Karpas-422 (cell line): ENCODE measurements around the gene MICU2. TPM values are rescaled to one million over a fixed set of nuclear protein-coding genes. Genes with fewer than 3 reads are reported as not detected.
"Not testable (repeated sequence)": the region's sequence is repeated elsewhere in the genome, so short reads cannot be mapped to it uniquely, and the experiment has no call there.

ENCODE experiments used
- DNase-seq: peaks from one replicate; pipeline ENCODE4 v3.0.0-alpha.2; 2015
- H2AFZ ChIP-seq: fragments of 200-600 bp; sonication (generic); 2 replicates; pipeline ENCODE4 v1.6.1; 2014; ENCODE audit warnings: antibody characterized with exemption, low read length, mixed read lengths
- H3K27ac ChIP-seq: fragments of 200-600 bp; sonication (generic); 2 replicates; pipeline ENCODE4 v1.5.1; 2014; ENCODE audit warnings: mild to moderate bottlenecking, low read length, moderate library complexity
- H3K27me3 ChIP-seq: fragments of 200-600 bp; sonication (generic); 2 replicates; pipeline ENCODE4 v1.6.1; 2014; ENCODE audit warnings: low read length, mixed read lengths
- H3K36me3 ChIP-seq: fragments of 200-600 bp; sonication (generic); 2 replicates; pipeline ENCODE4 v1.6.1; 2014; ENCODE audit warnings: low read length, mixed read lengths; ENCODE audit not compliant: insufficient read depth
- H3K4me1 ChIP-seq: fragments of 200-600 bp; sonication (generic); 2 replicates; pipeline ENCODE4 v1.6.1; 2014; ENCODE audit warnings: mild to moderate bottlenecking, low read length, mixed read lengths
- H3K4me2 ChIP-seq: fragments of 200-600 bp; sonication (generic); 2 replicates; pipeline ENCODE4 v1.6.1; 2014; ENCODE audit warnings: low read length, low read depth, mild to moderate bottlenecking; ENCODE audit not compliant: poor library complexity, severe bottlenecking
- H3K4me3 ChIP-seq: fragments of 200-600 bp; sonication (generic); 2 replicates; pipeline ENCODE4 v1.5.1; 2014; ENCODE audit warnings: mild to moderate bottlenecking, antibody characterized with exemption, low read length, mixed read lengths
- H3K79me2 ChIP-seq: fragments of 200-600 bp; sonication (generic); 2 replicates; pipeline ENCODE4 v1.6.1; 2014; ENCODE audit warnings: mild to moderate bottlenecking, low read length, mixed read lengths
- H3K9ac ChIP-seq: fragments of 200-600 bp; sonication (generic); 2 replicates; pipeline ENCODE4 v1.6.0; 2014; ENCODE audit warnings: low read length
- H3K9me2 ChIP-seq: fragments of 200-600 bp; sonication (generic), shearing (Covaris generic); replicated peaks from 2 replicates; pipeline ENCODE4 v1.6.0; 2014; ENCODE audit warnings: mild to moderate bottlenecking, low read length, moderate library complexity; ENCODE audit not compliant: insufficient read depth
- H3K9me3 ChIP-seq: fragments of 300-700, 200-600 bp; sonication (generic); 2 replicates; pipeline ENCODE4 v1.6.1; 2014; ENCODE audit warnings: low read length, mixed read lengths
- H4K20me1 ChIP-seq: fragments of 200-600 bp; sonication (generic); 2 replicates; pipeline ENCODE4 v1.6.1; 2014; ENCODE audit warnings: mild to moderate bottlenecking, antibody characterized with exemption, low read length, low read depth; ENCODE audit not compliant: insufficient read depth
- total RNA-seq: library from RNA; depleted of rRNA; stranded (reverse); fragments of >200 nt; shearing (Covaris generic); gene quantifications from 2 replicates; pipeline ENCODE4 v1.2.3, GENCODE V29; 2014; ENCODE audit warnings: low replicate concordance

MICU2 gene
- total RNA-seq, 1 experiment from 2014 or later: 60.1 TPM

- Histone ChIP-seq H4K20me1 (no peaks in the 10 kb centered on the region), H2AFZ (no peak overlapping the region), H3K9me2 (no peaks in the 10 kb centered on the region)
Measured at GRCh38 chr13:21608961-21609360, 5.0 kb upstream of the MICU2 start.

DNA sequence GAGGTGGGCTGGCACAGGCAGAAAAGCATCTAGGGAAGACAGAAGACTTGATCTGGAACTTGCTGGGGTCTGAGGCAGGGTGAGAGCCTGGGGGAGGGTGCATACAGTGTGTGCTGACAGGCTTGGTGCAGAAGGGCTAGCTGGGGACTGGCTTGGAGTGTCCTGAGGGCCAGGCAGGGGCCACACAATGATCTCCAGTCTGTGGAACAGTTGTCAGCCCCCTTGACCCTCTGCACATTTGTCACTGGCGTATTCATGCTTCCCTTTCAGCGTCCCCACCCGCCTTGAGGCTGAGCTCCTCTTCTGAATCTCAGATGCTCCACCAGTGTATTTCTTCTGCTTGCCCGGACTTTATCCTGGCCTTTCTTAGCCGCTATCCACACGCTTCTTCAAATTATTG is 2.8 kb upstream of the MICU2 start:
- H2AFZ ChIP-seq: peak overlapping the region; percentile 2; the same call in 1 of the 2 replicates
- no peaks in the 10 kb centered on the region for H4K20me1 ChIP-seq
- H3K9ac ChIP-seq: no peak overlapping the region
- no peaks in the 10 kb centered on the region for H3K36me3 ChIP-seq
- peaks cover 26% of the 10 kb centered on the region for H3K4me1 ChIP-seq
- H3K4me3 ChIP-seq: no peak overlapping the region
- DNase-seq: no peak
- no peaks in the 10 kb centered on the region for H3K9me2 ChIP-seq
- no peak overlapping the region for H3K4me2 ChIP-seq
- H3K27me3 ChIP-seq: no peaks in the 10 kb centered on the region
- H3K79me2 ChIP-seq: peaks cover 17% of the 10 kb centered on the region
- H3K9me3 ChIP-seq: no peaks in the 10 kb centered on the region
- H3K27ac ChIP-seq: no peak overlapping the region

More at GRCh38 chr13:21608961-21609360, 5.0 kb upstream of the MICU2 start:
- H3K27me3 ChIP-seq: no peaks in the 10 kb centered on the region
- H3K9ac ChIP-seq: no peak overlapping the region
- no peaks in the 10 kb centered on the region for H3K36me3 ChIP-seq
- no peaks in the 10 kb centered on the region for H3K79me2 ChIP-seq
- no peaks in the 10 kb centered on the region for H3K9me3 ChIP-seq
- peaks cover 20% of the 10 kb centered on the region for H3K4me1 ChIP-seq
- DNase-seq: peak; percentile 9
- no peak overlapping the region for H3K27ac ChIP-seq
- no peak overlapping the region for H3K4me2 ChIP-seq
- no peak overlapping the region for H3K4me3 ChIP-seq

DNA sequence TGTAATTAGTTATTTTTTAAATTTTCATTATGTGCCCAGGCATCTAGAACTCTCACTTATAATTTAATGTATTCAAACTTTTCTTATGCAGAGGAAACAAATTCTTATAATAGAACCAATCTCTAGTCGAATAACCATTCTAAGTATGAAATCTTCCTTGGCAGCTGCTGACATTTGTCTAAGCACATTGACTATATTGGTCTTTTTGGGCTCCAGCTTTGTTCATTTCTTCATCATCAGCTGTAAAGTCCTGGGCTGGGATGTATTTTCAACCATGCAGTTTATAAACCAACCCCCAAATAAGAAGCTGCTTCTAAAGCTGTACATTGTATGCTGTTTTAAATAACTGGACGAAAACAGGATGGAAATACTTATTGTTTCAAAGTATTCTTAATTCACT is 2.3 kb upstream of the MICU2 start:
- H3K4me2 ChIP-seq: no peak overlapping the region
- H2AFZ ChIP-seq: peak overlapping the region; percentile 2; the same call in 1 of the 2 replicates
- no peak for DNase-seq

DNA sequence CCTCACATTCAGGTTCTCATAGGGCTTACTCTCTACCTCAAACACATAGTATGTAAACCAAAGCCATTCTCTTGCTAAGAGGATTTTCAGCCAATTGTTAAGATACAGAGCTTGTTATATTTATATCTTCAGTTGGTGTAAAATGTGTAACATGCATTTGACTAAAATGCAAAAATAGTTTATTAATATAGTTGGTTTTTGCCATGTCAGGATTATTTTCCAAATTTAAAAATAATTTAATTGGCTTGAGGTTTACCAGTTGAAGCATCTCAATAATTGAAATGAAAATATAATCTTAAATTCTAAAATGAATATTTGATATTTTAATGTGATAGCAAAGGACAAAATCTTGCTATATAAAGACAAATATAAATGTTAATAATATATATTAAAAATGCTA is 7.2 kb downstream of the MICU2 start:
- Histone ChIP-seq H3K27me3 (no peaks in the 10 kb centered on the region), H3K4me2 (peak overlapping the region; percentile 58), H3K36me3 (no peaks in the 10 kb centered on the region), H3K9me2 (no peaks in the 10 kb centered on the region), H3K9me3 (no peaks in the 10 kb centered on the region), H3K79me2 (peaks cover 96% of the 10 kb centered on the region), H4K20me1 (no peaks in the 10 kb centered on the region), H3K4me3 (0 out of 2 replicates have a peak overlapping the region, but pooled peaks have one; percentile 7), H3K27ac (peak overlapping the region; percentile 73), H3K9ac (peak overlapping the region; percentile 41), H2AFZ (no peak overlapping the region), H3K4me1 (peaks cover 61% of the 10 kb centered on the region)
- no peak for DNase-seq

More for the DNA sequence above, 2.3 kb upstream of the MICU2 start:
- Histone ChIP-seq H3K9ac (no peak overlapping the region), H3K4me3 (no peak overlapping the region), H4K20me1 (no peaks in the 10 kb centered on the region), H3K4me1 (peaks cover 28% of the 10 kb centered on the region), H3K36me3 (no peaks in the 10 kb centered on the region), H3K9me3 (no peaks in the 10 kb centered on the region), H3K9me2 (no peaks in the 10 kb centered on the region), H3K27ac (no peak overlapping the region), H3K79me2 (peaks cover 23% of the 10 kb centered on the region), H3K27me3 (no peaks in the 10 kb centered on the region)

GRCh38 chr13:21595546-21595822 is 8.5 kb downstream of the MICU2 start:
- Histone ChIP-seq H3K27me3 (no peaks in the 10 kb centered on the region), H3K9me3 (no peaks in the 10 kb centered on the region), H3K9me2 (no peaks in the 10 kb centered on the region), H3K79me2 (peaks cover 96% of the 10 kb centered on the region), H3K27ac (peak overlapping the region; percentile 73), H2AFZ (no peak overlapping the region), H3K4me2 (peak overlapping the region; percentile 58), H3K36me3 (no peaks in the 10 kb centered on the region), H3K9ac (no peak overlapping the region), H4K20me1 (no peaks in the 10 kb centered on the region), H3K4me1 (peaks cover 55% of the 10 kb centered on the region), H3K4me3 (no peak overlapping the region)
- DNase-seq: no peak

- H3K27ac ChIP-seq: peak overlapping the region; percentile 73; the same call in 1 of the 2 replicates
- no peaks in the 10 kb centered on the region for H3K9me2 ChIP-seq
- no peaks in the 10 kb centered on the region for H4K20me1 ChIP-seq
- H3K79me2 ChIP-seq: peaks cover 96% of the 10 kb centered on the region
- H3K9me3 ChIP-seq: no peaks in the 10 kb centered on the region
- H3K4me1 ChIP-seq: peaks cover 50% of the 10 kb centered on the region
- H2AFZ ChIP-seq: no peak overlapping the region
- H3K36me3 ChIP-seq: no peaks in the 10 kb centered on the region
- DNase-seq: no peak
- no peak overlapping the region for H3K9ac ChIP-seq
- no peaks in the 10 kb centered on the region for H3K27me3 ChIP-seq
- no peak overlapping the region for H3K4me2 ChIP-seq
- H3K4me3 ChIP-seq: no peak overlapping the region
Measured at GRCh38 chr13:21594715-21595545, 9.0 kb downstream of the MICU2 start.

GRCh38 chr13:21590665-21591456 is 13.1 kb downstream of the MICU2 start:
- H3K27me3 ChIP-seq, DNase-seq, H3K36me3 ChIP-seq, H3K9me3 ChIP-seq, H2AFZ ChIP-seq, H3K27ac ChIP-seq, H3K4me3 ChIP-seq, H4K20me1 ChIP-seq, H3K9me2 ChIP-seq, H3K4me2 ChIP-seq, H3K9ac ChIP-seq: not testable (repeated sequence)
- peaks cover 99% of the 10 kb centered on the region for H3K79me2 ChIP-seq
- H3K4me1 ChIP-seq: peaks cover 16% of the 10 kb centered on the region

GRCh38 chr13:21590231-21590630 is 13.7 kb downstream of the MICU2 start:
- H3K27ac ChIP-seq: no peak overlapping the region

More at GRCh38 chr13:21590231-21590630, 13.7 kb downstream of the MICU2 start:
- Histone ChIP-seq H3K79me2 (peaks cover 99% of the 10 kb centered on the region), H3K9ac (no peak overlapping the region), H2AFZ (no peak overlapping the region), H4K20me1 (no peaks in the 10 kb centered on the region), H3K9me2 (no peaks in the 10 kb centered on the region), H3K4me3 (no peak overlapping the region), H3K36me3 (no peaks in the 10 kb centered on the region), H3K27me3 (no peaks in the 10 kb centered on the region), H3K4me1 (peaks cover 10% of the 10 kb centered on the region), H3K4me2 (no peak overlapping the region), H3K9me3 (0 out of 2 replicates have a peak, but pooled peaks cover 1% of the 10 kb centered on the region)
- no peak for DNase-seq
